Activated naive CD4-positive, alpha-beta T cell treated with anti-CD3 and anti-CD28 coated beads, Interleukin-2, amount 50 U/mL, for 24 hours (primary cell): Measurements from ENCODE around the gene SMCR8.
"Not testable (repeated sequence)": the region's sequence is repeated elsewhere in the genome, so short reads cannot be mapped to it uniquely, and the experiment has no call there.

Source experiments
- H3K27ac Mint-ChIP-seq: one replicate; pipeline ENCODE4 v1.8.0; 2021; ENCODE audit warnings: mild to moderate bottlenecking, mixed read lengths
- H3K27me3 Mint-ChIP-seq: one replicate; pipeline ENCODE4 v1.8.0; 2021; ENCODE audit warnings: mixed read lengths
- H3K36me3 Mint-ChIP-seq: one replicate; pipeline ENCODE4 v1.8.0; 2021; ENCODE audit warnings: mixed read lengths
- H3K4me1 Mint-ChIP-seq: one replicate; pipeline ENCODE4 v1.8.0; 2021; ENCODE audit warnings: mixed read lengths
- H3K4me3 Mint-ChIP-seq: one replicate; pipeline ENCODE4 v1.8.0; 2021; ENCODE audit warnings: mild to moderate bottlenecking, mixed read lengths
- H3K9me3 Mint-ChIP-seq: one replicate; pipeline ENCODE4 v1.8.0; 2021; ENCODE audit warnings: mixed read lengths

Gene SMCR8

DNA sequence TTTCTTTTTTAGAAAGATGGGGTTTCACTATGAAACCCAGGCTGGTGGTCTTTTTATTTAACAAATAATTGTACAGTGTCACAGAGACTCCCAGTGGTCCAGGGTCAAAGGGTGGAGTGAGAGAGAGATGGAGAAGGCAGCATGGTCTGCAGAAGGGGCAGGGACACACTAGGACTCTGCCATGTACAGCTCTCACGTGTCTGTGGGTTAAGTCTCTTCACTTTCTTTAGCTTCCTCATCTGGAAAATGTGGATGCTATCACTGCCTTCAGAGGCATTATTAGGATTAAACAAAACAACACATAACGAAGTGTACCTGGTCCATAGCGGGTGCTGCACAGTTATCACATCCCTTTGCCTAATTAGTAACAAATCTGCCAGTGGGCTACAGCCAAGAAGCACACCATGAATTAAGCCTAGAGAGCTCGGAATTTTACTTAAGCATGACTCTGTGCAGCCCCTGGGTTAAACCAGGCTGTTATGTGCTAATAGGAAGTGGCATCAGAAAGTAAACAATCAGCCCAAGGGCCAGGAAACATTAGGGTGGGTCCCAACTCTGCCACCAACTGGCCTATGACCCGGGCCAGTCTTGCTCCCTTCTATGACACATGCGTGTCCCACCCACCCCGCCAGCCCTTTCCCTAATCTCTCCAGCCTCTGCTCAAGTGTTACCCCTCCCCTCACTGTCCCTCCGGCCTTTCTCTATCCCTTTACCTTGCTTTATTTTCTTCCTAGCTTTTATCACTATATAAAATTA, 14.2 kb upstream of the SMCR8 start:
- no peaks in the 10 kb centered on the region for H3K9me3 Mint-ChIP-seq
- no peak overlapping the region for H3K4me3 Mint-ChIP-seq
- no peak overlapping the region for H3K27ac Mint-ChIP-seq
- no peaks in the 10 kb centered on the region for H3K4me1 Mint-ChIP-seq
- no peaks in the 10 kb centered on the region for H3K27me3 Mint-ChIP-seq
- H3K36me3 Mint-ChIP-seq = peaks cover 14% of the 10 kb centered on the region

DNA sequence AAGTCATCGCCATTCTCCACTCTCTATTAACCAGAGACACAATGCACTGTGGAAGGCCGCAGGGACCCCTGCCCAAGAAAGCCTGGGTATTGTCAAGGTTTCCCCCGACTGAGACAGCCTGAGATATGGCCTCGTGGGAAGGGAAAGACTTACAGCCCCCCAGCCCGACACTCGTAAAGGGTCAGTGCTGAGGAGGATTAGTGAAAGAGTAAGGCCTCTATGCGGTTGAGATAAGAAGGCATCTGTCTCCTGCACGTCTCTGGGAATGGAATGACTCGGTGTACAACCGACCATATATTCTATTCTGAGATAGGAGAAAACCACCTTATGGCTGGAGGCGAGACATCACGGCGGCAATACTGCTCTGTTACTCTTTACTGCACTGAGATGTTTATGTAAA, 11.9 kb upstream of the SMCR8 start:
- H3K4me1 Mint-ChIP-seq, H3K9me3 Mint-ChIP-seq, H3K4me3 Mint-ChIP-seq, H3K27me3 Mint-ChIP-seq, H3K27ac Mint-ChIP-seq: not testable (repeated sequence)
- H3K36me3 Mint-ChIP-seq = peaks cover 15% of the 10 kb centered on the region

DNA sequence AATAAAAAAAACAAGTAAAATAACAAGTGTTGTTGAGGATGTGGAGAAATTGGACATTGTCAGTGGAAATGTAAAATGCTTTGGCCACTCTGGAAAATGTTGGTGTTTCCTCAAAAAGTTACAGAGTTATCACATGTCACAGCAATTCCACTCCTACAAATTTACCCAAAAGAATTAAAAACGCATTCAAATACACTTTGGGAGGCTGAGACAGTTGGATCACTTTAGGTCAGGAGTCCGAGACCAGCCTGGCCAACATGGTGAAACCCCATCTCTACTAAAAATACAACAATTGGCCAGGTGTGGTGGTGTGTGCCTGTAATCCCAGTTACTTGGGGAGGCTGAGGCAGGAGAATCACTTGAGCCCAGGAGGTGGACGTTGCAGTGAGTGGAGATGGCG, 5.9 kb upstream of the SMCR8 start:
- Mint-ChIP-seq H3K36me3 (peaks cover 5% of the 10 kb centered on the region), H3K27ac (no peak overlapping the region), H3K4me3 (no peak overlapping the region), H3K27me3 (no peaks in the 10 kb centered on the region), H3K4me1 (peaks cover 30% of the 10 kb centered on the region), H3K9me3 (no peaks in the 10 kb centered on the region)

DNA sequence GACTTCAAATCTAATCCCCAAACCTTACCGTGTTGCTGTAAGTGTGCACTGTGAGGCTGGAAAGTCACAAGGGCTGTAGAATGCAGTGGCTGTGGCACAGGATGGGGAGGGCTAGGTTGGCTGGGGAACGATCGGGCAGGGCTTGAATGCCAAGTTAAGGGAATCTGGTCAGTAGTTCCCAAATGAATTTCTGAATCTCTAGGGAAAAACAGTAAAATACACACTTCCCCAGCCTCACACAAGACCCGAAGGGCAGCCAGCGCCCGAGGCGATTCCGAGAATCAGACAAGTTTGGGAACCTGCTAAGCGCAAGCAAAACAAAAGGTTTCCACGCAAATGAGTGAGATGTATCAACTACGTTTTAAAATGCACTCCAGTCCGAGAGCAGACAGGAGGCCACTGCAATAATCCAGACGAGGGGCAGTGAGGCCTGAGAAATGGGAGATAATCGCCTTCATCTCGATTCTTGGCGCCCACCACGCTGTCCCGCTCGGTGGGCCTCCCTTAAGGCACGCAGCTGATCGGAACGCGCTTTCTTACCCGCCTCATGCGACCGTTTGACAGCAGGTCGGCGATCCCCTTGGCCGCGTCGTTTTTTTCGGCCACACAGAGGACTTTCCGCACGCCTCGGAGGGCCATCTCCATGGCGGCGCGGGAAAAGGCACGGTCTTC, 898 bp upstream of the SMCR8 start:
- peaks cover 63% of the 10 kb centered on the region for H3K4me1 Mint-ChIP-seq
- no peaks in the 10 kb centered on the region for H3K27me3 Mint-ChIP-seq
- no peaks in the 10 kb centered on the region for H3K9me3 Mint-ChIP-seq
- H3K36me3 Mint-ChIP-seq = peaks cover 9% of the 10 kb centered on the region
- H3K27ac Mint-ChIP-seq = peak overlapping the region; percentile 99
- H3K4me3 Mint-ChIP-seq = peak overlapping the region; percentile 91

DNA sequence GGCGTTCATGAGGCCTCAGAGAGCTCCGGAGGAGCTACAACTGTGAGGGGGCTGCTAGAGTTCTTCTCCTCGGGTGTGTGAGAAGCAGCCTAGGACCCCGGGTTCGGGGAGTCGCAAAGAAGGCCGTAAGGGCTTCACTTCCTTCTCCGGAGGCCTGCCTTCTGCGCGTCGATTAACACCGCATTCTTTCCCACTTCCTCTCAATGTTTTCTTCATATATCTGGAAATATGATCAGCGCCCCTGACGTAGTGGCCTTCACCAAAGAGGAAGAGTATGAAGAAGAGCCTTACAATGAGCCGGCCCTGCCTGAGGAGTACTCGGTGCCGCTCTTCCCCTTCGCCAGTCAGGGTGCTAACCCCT, 449 bp downstream of the SMCR8 start:
- H3K36me3 Mint-ChIP-seq = peaks cover 7% of the 10 kb centered on the region

DNA sequence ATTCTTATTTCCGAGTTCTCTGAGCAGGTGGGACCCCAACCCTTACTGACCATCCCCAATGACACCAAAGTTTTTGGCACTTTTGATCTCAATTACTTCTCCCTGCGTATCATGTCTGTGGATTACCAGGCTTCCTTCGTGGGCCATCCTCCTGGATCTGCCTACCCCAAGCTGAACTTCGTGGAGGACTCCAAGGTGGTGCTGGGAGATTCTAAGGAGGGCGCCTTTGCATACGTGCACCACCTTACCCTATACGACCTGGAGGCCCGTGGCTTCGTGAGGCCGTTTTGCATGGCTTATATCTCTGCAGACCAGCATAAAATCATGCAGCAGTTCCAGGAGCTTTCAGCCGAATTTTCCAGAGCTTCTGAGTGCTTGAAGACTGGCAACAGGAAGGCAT, 868 bp downstream of the SMCR8 start:
- H3K27me3 Mint-ChIP-seq = no peaks in the 10 kb centered on the region
- H3K9me3 Mint-ChIP-seq = no peaks in the 10 kb centered on the region
- H3K27ac Mint-ChIP-seq = no peak overlapping the region
- H3K36me3 Mint-ChIP-seq = peaks cover 7% of the 10 kb centered on the region
- peak overlapping the region; percentile 91 for H3K4me3 Mint-ChIP-seq
- peaks cover 74% of the 10 kb centered on the region for H3K4me1 Mint-ChIP-seq

More for the DNA sequence above, 449 bp downstream of the SMCR8 start:
- Mint-ChIP-seq H3K9me3 (no peaks in the 10 kb centered on the region), H3K4me1 (peaks cover 72% of the 10 kb centered on the region), H3K4me3 (peak overlapping the region; percentile 91), H3K27me3 (no peaks in the 10 kb centered on the region), H3K27ac (peak overlapping the region; percentile 99)

DNA sequence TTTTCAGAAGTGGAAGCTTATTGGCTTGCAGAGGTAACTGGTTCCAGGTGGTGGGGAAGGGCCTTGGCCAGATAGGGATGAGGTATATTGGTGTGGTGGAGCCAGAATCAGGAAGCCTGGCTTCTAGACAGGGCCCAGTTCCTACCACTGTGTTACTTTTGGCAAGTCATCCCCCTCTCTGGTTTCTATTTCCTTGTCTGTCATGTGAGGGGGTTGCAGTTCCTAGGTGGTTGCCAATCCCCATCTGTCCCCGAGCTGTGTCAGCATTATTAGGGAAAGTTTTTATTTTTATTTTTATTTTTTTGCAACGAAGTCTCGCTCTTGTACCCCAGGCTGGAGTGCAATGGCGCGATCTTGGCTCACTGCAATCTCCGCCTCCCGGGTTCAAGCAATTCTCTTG, 3.0 kb downstream of the SMCR8 start:
- H3K27ac Mint-ChIP-seq = peak overlapping the region; percentile 68
- H3K27me3 Mint-ChIP-seq = no peaks in the 10 kb centered on the region
- H3K9me3 Mint-ChIP-seq = no peaks in the 10 kb centered on the region
- H3K36me3 Mint-ChIP-seq = peaks cover 5% of the 10 kb centered on the region
- peaks cover 71% of the 10 kb centered on the region for H3K4me1 Mint-ChIP-seq
- peak overlapping the region; percentile 57 for H3K4me3 Mint-ChIP-seq

DNA sequence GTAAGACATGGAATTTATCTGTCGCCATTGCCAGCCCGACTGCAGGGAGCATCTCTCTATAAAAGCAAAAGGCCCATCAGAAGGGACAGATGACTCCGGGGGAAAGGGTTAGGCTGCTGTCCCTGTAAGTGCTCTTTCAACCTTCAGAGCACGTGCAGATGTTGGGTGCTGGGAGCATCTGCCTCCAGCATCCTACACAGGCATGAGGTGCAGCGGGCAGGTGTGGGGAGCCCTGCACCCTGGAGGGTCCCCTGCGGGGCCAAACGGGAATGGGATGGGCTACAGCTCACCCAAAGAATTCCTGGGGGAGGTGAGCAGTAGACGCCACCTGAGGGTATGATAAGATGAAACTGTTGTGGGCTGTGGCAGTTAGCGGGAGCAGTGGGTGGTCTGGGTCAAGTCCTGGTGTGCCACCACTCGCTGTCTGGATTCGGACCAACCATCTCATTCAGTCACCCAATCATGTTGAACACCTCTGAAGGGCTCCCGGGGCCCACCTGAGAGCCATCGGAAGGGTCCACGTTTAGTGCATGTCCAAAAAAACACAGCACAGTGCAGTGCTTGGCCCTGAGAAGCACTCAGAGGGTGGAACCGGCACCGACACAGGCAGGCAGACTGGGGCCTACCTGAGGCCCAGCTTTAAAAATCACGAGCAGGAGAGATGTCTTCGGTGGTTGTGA, 3.8 kb downstream of the SMCR8 start:
- Mint-ChIP-seq H3K27ac (no peak overlapping the region), H3K4me3 (peak overlapping the region; percentile 59), H3K9me3 (no peaks in the 10 kb centered on the region)

DNA sequence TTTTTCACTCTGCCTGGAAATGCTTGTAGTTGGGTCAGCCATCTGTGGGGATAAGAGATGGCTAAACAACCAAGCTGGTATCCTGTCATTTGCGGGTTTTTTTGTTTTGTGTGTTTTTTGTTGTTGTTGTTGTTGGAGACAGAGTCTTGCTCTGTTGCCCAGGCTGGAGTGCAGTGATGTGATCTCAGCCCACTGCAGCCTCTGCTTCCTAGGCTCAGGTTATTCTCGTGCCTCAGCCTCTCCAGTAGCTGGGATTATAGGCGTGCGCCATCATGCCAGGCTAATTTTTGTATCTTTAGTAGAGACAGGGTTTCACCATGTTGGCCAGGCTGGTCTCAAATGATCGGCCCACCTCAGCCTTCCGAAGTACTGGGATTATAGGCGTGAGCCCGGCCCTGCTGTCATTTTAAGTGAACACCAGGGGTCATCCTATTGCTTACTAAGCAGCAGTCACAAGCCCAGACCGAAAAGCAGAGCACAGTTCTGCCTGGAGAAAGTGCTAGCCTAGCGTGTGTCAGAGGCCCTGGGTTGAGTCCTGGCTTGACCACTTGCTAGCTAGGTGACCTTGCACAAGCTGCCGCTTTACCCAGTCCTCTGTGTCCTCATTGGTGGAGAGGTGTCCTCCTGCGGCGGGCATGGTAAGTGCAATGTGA, 4.6 kb downstream of the SMCR8 start:
- H3K27me3 Mint-ChIP-seq = no peaks in the 10 kb centered on the region
- H3K4me3 Mint-ChIP-seq = peak overlapping the region; percentile 70
- H3K27ac Mint-ChIP-seq = no peak overlapping the region

More for the DNA sequence above, 3.8 kb downstream of the SMCR8 start:
- H3K27me3 Mint-ChIP-seq = no peaks in the 10 kb centered on the region
- H3K36me3 Mint-ChIP-seq = peaks cover 5% of the 10 kb centered on the region
- peaks cover 64% of the 10 kb centered on the region for H3K4me1 Mint-ChIP-seq

DNA sequence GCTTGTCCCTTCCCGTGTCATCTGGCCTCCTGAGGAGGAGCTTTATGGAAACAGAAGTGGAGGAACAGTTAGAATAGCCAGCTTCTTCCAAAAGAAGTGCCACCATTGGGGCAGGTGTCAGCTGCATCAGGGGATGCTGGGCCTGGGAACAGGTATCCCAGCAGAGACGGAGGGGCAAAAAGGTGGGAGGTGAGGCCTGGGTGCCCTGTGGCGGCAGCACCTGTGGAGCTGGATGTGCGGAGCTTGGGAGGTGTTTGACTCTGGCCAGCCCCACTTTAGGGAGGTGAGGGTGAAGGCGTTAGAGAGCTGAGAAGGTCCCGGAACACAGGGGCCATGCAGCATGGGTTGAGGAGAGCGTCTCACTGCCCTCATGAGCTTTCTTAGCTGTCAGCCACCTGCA, 5.2 kb downstream of the SMCR8 start:
- H3K36me3 Mint-ChIP-seq = peaks cover 5% of the 10 kb centered on the region
- no peaks in the 10 kb centered on the region for H3K27me3 Mint-ChIP-seq
- H3K4me3 Mint-ChIP-seq = no peak overlapping the region
- H3K27ac Mint-ChIP-seq = no peak overlapping the region
- H3K9me3 Mint-ChIP-seq = no peaks in the 10 kb centered on the region
- H3K4me1 Mint-ChIP-seq = peaks cover 66% of the 10 kb centered on the region

More for the DNA sequence above, 4.6 kb downstream of the SMCR8 start:
- peaks cover 5% of the 10 kb centered on the region for H3K36me3 Mint-ChIP-seq
- H3K4me1 Mint-ChIP-seq = peaks cover 61% of the 10 kb centered on the region
- no peaks in the 10 kb centered on the region for H3K9me3 Mint-ChIP-seq

DNA sequence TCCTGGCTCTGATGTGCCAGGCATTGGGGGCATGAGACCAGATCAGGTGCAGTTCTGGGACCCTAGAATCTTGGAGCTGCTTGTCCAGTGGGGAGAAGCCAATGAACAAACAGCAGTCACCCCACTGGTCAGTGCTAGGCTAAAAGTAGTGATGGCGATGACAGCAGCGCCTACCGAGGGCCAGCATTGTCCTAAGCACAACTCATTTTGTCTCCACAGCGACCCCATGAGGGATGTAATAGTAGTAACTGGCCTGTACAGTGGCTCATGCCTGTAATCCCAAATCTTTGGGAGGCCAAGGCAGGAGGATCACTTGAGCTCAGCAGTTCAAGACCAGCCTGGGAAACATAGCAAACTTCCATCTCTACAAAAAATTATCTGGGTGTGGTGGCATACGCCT, 6.2 kb downstream of the SMCR8 start:
- peaks cover 5% of the 10 kb centered on the region for H3K36me3 Mint-ChIP-seq
- H3K4me1 Mint-ChIP-seq = peaks cover 60% of the 10 kb centered on the region
- H3K9me3 Mint-ChIP-seq = no peaks in the 10 kb centered on the region
- no peaks in the 10 kb centered on the region for H3K27me3 Mint-ChIP-seq
- H3K4me3 Mint-ChIP-seq = no peak overlapping the region
- no peak overlapping the region for H3K27ac Mint-ChIP-seq

DNA sequence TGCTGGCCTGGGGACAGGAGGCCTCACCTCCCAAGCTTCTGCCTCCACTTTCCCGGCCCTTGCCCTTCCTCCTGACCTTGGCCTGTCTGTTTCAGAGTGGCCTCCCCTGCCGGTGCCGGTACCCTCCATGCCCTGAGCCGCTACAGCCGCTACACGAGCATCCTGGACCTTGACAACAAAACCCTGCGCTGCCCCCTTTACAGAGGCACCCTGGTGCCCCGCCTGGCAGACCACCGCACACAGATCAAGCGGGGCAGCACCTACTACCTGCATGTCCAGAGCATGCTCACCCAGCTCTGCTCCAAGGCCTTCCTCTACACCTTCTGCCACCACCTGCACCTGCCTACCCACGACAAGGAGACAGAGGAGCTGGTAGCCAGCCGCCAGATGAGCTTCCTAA, 7.4 kb downstream of the SMCR8 start:
- Mint-ChIP-seq H3K27me3 (no peaks in the 10 kb centered on the region), H3K4me3 (no peak overlapping the region), H3K4me1 (peaks cover 53% of the 10 kb centered on the region), H3K36me3 (no peaks in the 10 kb centered on the region), H3K9me3 (no peaks in the 10 kb centered on the region), H3K27ac (no peak overlapping the region)

DNA sequence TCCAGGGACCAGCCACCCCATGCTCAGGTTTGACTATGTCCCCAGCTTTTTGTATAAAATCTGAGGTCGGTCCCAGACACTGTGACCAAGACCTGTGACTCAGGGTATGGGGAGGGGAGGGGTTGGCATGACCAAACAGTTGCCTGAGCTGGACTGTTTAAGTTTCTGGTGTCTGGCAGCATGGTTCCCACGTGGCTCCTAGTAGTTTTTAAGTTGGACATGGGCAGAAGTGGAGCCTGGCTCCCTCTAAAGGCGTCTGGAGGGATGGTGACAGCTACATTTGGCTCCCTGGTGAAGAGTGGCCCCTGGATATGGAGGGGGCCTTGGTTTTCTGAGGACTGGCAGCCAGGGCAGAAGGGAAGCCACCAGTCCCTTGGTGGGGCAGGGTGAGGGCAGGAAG, 7.9 kb downstream of the SMCR8 start:
- Mint-ChIP-seq H3K27ac (no peak overlapping the region), H3K4me3 (no peak overlapping the region), H3K4me1 (peaks cover 49% of the 10 kb centered on the region), H3K9me3 (no peaks in the 10 kb centered on the region), H3K27me3 (no peaks in the 10 kb centered on the region), H3K36me3 (no peaks in the 10 kb centered on the region)

DNA sequence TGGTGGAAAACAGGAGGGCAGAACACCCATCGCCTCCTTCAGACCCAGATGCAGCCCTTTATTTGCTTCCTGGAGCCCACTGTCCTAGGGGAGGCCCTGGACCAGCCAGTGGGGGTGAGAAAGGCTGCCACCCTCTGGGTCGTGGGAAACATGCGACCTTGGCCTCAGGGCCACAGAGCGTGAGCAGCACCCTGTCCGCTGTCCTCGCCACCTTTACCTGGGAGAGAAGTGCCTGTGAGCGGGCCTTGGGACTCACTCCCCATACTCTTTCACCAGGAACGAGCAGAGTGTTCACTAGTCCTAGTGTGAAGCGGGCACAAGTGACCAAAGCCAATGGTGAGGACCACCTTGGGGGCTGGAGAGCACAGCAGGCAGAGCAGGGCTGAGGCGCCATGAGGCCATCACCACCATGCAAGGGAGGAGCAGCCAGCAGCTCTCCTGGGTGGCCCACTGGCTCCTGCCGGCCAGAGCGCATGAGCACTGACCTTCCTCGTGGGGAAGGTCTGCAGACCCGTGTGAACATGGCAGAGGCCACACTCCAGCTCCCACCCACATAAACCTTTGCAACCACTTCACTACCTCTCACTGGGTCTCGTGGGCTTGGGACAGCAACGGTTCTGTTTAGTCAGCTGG, 8.5 kb downstream of the SMCR8 start:
- no peaks in the 10 kb centered on the region for H3K36me3 Mint-ChIP-seq
- no peak overlapping the region for H3K4me3 Mint-ChIP-seq
- H3K27me3 Mint-ChIP-seq = no peaks in the 10 kb centered on the region
- no peak overlapping the region for H3K27ac Mint-ChIP-seq
- peaks cover 44% of the 10 kb centered on the region for H3K4me1 Mint-ChIP-seq
- H3K9me3 Mint-ChIP-seq = no peaks in the 10 kb centered on the region
